C4-2B (cell line): ENCODE measurements around the gene NAV2.

Experiments used
- ZFX ChIP-seq: fragments of 450-650 bp; IDR thresholded peaks from 2 replicates; pipeline ENCODE4 v1.6.1; 2017
- TF ChIP-seq, protein P1 (sequence below): fragments of 450-650 bp; conservative IDR thresholded peaks from 2 replicates; pipeline ENCODE4 v1.5.1; 2017; ENCODE audit warnings: mild to moderate bottlenecking

- TF ChIP-seq, protein P1, sequence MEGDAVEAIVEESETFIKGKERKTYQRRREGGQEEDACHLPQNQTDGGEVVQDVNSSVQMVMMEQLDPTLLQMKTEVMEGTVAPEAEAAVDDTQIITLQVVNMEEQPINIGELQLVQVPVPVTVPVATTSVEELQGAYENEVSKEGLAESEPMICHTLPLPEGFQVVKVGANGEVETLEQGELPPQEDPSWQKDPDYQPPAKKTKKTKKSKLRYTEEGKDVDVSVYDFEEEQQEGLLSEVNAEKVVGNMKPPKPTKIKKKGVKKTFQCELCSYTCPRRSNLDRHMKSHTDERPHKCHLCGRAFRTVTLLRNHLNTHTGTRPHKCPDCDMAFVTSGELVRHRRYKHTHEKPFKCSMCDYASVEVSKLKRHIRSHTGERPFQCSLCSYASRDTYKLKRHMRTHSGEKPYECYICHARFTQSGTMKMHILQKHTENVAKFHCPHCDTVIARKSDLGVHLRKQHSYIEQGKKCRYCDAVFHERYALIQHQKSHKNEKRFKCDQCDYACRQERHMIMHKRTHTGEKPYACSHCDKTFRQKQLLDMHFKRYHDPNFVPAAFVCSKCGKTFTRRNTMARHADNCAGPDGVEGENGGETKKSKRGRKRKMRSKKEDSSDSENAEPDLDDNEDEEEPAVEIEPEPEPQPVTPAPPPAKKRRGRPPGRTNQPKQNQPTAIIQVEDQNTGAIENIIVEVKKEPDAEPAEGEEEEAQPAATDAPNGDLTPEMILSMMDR = no peak
- no peak for TF ChIP-seq ZFX
These were observed 59.8 kb downstream of the NAV2 start for GRCh38 chr11:19772480-19772879.
